Sigmoid colon (tissue), 4 donors: ENCODE results near the gene ANTXR1.

Source experiments
- POLR2A ChIP-seq, 2 donors: fragments of 450-650 bp; IDR thresholded peaks; one replicate each; pipeline ENCODE4 v1.6.1; 2016; ENCODE audit warnings: antibody characterized with exemption in 2 of 2, mild to moderate bottlenecking in 2 of 2, moderate library complexity in 2 of 2
- POLR2AphosphoS5 ChIP-seq, 4 donors: sonication (generic); formaldehyde crosslinking; IDR thresholded peaks; one replicate each; pipeline ENCODE4 v1.6.1; 2017; ENCODE audit warnings: antibody characterized with exemption in 4 of 4
- TF ChIP-seq, protein P1 (sequence below), 4 experiments: fragments of 450-650 bp in 3 of 4; fragments of 200-600 bp in 1 of 4; IDR thresholded peaks; one replicate each; pipeline ENCODE4 v1.5.1; 2016 to 2019; ENCODE audit warnings: antibody characterized with exemption in 4 of 4, mild to moderate bottlenecking in 3 of 4, moderate library complexity in 2 of 4

DNA sequence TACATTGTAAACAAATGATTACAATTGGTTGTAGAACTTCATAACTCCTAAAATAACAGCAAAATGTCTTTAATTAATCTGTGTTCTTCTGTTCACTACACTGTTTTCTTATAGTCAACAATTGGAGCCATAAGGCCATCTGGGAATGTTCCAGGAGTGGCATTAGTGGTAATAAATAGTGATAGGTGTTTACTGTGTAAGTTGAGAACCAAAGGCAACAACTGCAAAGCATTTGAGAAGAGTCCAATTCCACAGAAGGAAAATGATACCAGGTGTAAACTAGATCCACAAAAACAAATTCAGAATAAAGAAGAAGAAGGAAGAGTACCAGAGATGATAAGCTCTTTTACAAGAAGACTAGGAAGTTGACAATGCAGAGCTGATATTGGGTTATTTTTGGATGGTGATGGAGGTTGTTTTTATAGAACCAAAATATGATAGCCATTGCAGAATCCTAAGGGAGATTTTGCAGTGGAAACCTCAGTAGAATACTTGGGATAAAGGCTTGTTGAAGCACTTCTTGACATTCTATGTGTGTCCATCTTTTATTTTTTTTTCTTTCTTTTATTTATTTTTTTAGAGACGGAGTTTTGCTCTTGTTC is 52.9 kb downstream of the ANTXR1 start:
- TF ChIP-seq, protein P1, sequence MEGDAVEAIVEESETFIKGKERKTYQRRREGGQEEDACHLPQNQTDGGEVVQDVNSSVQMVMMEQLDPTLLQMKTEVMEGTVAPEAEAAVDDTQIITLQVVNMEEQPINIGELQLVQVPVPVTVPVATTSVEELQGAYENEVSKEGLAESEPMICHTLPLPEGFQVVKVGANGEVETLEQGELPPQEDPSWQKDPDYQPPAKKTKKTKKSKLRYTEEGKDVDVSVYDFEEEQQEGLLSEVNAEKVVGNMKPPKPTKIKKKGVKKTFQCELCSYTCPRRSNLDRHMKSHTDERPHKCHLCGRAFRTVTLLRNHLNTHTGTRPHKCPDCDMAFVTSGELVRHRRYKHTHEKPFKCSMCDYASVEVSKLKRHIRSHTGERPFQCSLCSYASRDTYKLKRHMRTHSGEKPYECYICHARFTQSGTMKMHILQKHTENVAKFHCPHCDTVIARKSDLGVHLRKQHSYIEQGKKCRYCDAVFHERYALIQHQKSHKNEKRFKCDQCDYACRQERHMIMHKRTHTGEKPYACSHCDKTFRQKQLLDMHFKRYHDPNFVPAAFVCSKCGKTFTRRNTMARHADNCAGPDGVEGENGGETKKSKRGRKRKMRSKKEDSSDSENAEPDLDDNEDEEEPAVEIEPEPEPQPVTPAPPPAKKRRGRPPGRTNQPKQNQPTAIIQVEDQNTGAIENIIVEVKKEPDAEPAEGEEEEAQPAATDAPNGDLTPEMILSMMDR (IDR thresholded peaks at IDR 0.05) = no peak
- TF ChIP-seq POLR2A (IDR thresholded peaks at IDR 0.05) = no peak
- TF ChIP-seq POLR2AphosphoS5 (IDR thresholded peaks at IDR 0.05) = no peak
